ENCODE measurements around the gene ANXA9. TPM values are rescaled to one million over a fixed set of nuclear protein-coding genes. Genes with fewer than 3 reads are reported as not detected.
A peak's percentile ranks its signal among the peaks of the same experiment; 100 is the strongest.

The ANXA9 gene
- total RNA-seq, 1 donor from 2014 or later, result 0.12 TPM

DNA sequence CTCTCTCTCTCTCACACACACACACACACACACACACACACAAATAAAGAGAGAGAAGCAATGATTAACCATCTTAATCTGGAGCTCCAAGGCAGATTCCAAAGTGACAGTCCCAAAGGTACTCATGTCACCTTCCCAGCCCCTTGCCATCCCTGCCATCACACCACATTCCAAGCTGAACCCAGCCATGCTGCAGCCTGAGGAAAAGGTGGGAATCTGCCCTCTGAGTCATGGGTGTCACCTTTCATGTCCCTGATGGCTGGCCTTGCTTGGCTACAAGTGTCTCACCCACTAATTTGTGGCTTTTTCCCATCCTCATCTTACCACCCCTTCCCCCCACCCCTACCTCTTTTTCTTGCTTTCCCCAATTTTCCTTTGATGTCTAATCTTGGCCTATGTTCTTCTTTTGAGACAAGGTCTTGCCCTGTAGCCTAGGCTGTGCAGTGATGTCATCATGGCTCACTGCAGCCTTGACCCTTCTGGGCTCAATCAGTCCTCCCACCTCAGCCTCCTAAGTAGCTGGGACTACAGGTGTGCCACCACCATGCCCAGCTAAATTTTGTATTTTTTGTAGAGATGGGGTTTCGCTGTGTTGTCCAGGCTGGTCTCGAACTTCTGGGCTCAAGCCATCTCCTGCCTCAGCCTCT is 3.2 kb downstream of the ANXA9 start:
- Mint-ChIP-seq H3K27me3 (no peaks in the 10 kb centered on the region), H3K36me3 (ENCODE audit: low read depth) (no peaks in the 10 kb centered on the region), H3K4me3 (no peak overlapping the region), H3K9me3 (no peaks in the 10 kb centered on the region), H3K4me1 (peaks cover 3% of the 10 kb centered on the region), H3K27ac (no peak overlapping the region)
- intact Hi-C loops (cut with micrococcal nuclease), result no loop called here
- no peak for DNase-seq

DNA sequence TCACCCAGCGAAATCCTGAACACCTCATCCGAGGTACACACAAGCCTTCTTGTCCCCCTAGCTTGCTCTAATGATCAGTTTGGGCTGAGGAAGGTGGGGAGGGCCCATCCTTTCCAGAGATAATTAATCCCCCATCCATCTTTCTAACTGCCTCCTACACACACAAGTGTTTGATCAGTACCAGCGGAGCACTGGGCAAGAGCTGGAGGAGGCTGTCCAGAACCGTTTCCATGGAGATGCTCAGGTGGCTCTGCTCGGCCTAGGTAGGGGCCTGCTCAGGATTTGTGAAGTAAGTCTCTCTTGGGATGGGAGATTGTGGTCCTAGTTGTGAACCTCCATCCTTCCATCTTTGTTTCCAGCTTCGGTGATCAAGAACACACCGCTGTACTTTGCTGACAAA is 5.8 kb downstream of the ANXA9 start:
- H3K4me3 Mint-ChIP-seq, result no peak overlapping the region
- H3K36me3 Mint-ChIP-seq (ENCODE audit: low read depth), result no peaks in the 10 kb centered on the region
- intact Hi-C loops (cut with micrococcal nuclease), result no loop called here
- H3K4me1 Mint-ChIP-seq, result peaks cover 3% of the 10 kb centered on the region
- DNase-seq, result no peak
- H3K27ac Mint-ChIP-seq, result no peak overlapping the region
- H3K27me3 Mint-ChIP-seq, result no peaks in the 10 kb centered on the region
- H3K9me3 Mint-ChIP-seq, result no peaks in the 10 kb centered on the region

- no peak for DNase-seq
- peaks cover 6% of the 10 kb centered on the region for H3K4me1 Mint-ChIP-seq
- H3K9me3 Mint-ChIP-seq, result no peaks in the 10 kb centered on the region
- peaks cover 6% of the 10 kb centered on the region for H3K36me3 Mint-ChIP-seq (ENCODE audit: low read depth)
- H3K27me3 Mint-ChIP-seq, result no peaks in the 10 kb centered on the region
- H3K27ac Mint-ChIP-seq, result no peak overlapping the region
- intact Hi-C loops (cut with micrococcal nuclease), result no loop called here
- H3K4me3 Mint-ChIP-seq, result no peak overlapping the region
Observed at GRCh38 chr1:150992626-150993025, 10.5 kb downstream of the ANXA9 start.

DNA sequence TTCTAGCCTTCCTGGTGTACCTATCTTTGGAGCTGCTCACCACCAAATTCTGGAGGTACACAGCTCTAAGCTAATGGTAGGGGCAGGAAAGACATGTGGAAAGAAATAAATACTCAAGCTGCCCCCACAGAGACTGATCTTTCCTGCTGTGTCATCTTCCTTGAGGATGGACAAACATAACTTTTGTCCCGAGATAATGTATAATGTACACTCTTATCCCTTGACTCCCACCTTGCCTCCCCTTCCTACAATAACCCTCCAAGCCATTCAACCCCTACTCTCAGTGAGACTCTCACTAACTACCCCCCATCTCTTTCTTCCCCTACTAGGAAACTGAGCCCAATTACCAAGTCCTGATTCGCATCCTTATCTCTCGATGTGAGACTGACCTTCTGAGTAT is 12.2 kb downstream of the ANXA9 start:
- H3K27ac Mint-ChIP-seq, result no peak overlapping the region
- H3K4me3 Mint-ChIP-seq, result no peak overlapping the region
- no peaks in the 10 kb centered on the region for H3K9me3 Mint-ChIP-seq
- peaks cover 13% of the 10 kb centered on the region for H3K36me3 Mint-ChIP-seq (ENCODE audit: low read depth)
- intact Hi-C loops (cut with micrococcal nuclease), result no loop called here
- peaks cover 7% of the 10 kb centered on the region for H3K4me1 Mint-ChIP-seq
- no peaks in the 10 kb centered on the region for H3K27me3 Mint-ChIP-seq
- no peak for DNase-seq

- Mint-ChIP-seq H3K4me3 (no peak overlapping the region), H3K9me3 (no peaks in the 10 kb centered on the region), H3K27ac (no peak overlapping the region), H3K27me3 (no peaks in the 10 kb centered on the region), H3K4me1 (peaks cover 8% of the 10 kb centered on the region), H3K36me3 (ENCODE audit: low read depth) (peaks cover 16% of the 10 kb centered on the region)
- DNase-seq, result no peak
- intact Hi-C loops (cut with micrococcal nuclease), result no loop called here
Observed at GRCh38 chr1:150995460-150995859, 13.4 kb downstream of the ANXA9 start.

DNA sequence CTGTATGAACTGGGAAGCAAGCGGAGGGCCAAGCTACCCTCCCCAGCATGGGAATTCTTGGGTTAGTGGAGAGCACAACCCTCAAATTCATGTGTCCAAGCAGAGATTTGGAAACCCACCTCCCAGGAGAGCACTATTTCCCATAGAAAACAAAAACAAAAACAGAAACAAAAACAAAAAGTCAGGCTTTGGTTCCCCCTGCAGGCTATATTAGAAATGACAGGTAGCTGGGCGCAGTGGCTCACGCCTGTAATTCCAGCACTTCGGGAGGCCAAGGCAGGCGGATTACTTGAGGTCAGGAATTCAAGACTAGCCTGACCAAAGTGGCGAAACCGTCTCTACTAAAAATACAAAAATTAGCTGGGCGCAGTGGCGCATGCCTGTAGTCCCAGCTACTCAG is 13.8 kb downstream of the ANXA9 start:
- DNase-seq, result peak; percentile 84
- H3K27ac Mint-ChIP-seq, result no peak overlapping the region
- H3K9me3 Mint-ChIP-seq, result no peaks in the 10 kb centered on the region
- peaks cover 19% of the 10 kb centered on the region for H3K36me3 Mint-ChIP-seq (ENCODE audit: low read depth)
- peaks cover 12% of the 10 kb centered on the region for H3K4me1 Mint-ChIP-seq
- H3K4me3 Mint-ChIP-seq, result no peak overlapping the region
- no peaks in the 10 kb centered on the region for H3K27me3 Mint-ChIP-seq
- intact Hi-C loops (cut with micrococcal nuclease), result no loop called here

DNA sequence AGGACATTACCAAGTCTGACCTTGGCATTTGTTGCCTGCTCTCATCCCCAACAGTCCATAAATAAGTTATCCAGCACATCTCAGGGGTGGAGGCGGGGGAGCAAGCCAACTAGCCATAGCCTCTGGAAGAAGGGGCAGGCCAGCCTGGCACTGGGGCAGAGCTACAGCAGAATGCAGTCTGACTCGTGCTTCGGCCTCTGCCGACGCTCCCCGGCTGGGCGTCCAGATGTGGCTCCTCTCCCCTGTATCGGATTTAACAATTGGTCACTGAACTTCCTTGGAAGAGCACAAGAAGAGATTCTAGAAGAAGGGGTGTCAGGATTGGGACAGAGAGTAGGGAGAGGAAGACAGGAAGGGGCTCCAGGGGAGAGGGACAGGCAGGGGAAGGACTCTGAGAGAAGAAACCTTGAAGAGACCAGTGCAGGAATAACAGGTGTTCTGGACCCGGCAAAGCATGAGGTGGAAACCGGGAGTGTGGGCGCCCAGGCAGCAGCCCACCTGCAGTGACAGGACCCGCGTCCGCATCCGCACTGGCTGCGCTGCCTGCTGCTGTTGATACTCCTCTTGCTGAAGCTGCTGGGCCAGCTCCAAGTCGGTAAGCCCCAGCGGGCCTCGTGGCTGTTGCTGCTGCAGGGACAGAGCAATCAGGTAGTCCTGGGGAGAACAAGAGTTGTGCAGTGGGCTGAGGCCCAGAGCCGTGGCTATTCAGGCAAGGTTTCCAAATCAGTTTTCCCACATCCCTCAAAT is 15.2 kb downstream of the ANXA9 start:
- Mint-ChIP-seq H3K27me3 (no peaks in the 10 kb centered on the region), H3K27ac (no peak overlapping the region), H3K4me3 (no peak overlapping the region), H3K9me3 (no peaks in the 10 kb centered on the region), H3K4me1 (peaks cover 21% of the 10 kb centered on the region), H3K36me3 (ENCODE audit: low read depth) (peaks cover 29% of the 10 kb centered on the region)
- intact Hi-C loops (cut with micrococcal nuclease), result no loop called here
- no peak for DNase-seq

- DNase-seq, result no peak
- intact Hi-C loops (cut with micrococcal nuclease), result no loop called here
- H3K27ac Mint-ChIP-seq, result no peak overlapping the region
Observed at GRCh38 chr1:150997949-150998348, 15.9 kb downstream of the ANXA9 start.

DNA sequence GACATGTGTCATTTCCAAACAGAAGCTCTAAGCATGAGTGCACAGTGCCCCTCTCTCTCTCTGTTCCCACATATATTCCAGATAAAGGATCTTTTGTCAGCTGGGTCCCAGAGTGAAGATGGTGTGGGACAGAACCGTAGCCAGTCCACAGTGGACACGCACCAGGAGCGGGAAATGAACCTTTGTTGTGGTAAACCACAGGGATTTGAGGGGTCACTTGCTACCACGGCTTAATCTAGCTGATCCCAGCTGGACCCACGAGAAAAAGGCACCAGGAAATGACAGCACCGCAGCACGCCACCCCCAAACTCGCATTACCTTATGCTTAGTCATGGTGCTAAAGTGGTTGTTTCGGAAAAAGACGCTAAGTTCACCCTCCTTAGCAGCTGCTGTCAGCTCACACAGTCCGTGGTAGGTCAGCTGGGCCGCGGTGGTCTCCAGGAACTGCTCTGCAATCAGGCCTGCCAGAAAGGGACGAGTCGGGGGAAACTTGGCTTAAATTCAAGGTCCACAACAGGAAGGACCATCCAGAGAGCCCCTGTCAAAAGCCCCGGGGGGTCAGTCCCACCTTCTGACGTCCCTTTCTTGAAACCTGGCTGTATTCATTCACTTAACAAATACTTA is 17.1 kb downstream of the ANXA9 start:
- H3K9me3 Mint-ChIP-seq, result no peaks in the 10 kb centered on the region
- H3K36me3 Mint-ChIP-seq (ENCODE audit: low read depth), result peaks cover 31% of the 10 kb centered on the region
- H3K4me1 Mint-ChIP-seq, result peaks cover 37% of the 10 kb centered on the region
- intact Hi-C loops (cut with micrococcal nuclease), result no loop called here
- DNase-seq, result no peak
- H3K27ac Mint-ChIP-seq, result no peak overlapping the region
- H3K4me3 Mint-ChIP-seq, result no peak overlapping the region
- H3K27me3 Mint-ChIP-seq, result no peaks in the 10 kb centered on the region

More at GRCh38 chr1:150997949-150998348, 15.9 kb downstream of the ANXA9 start:
- H3K4me3 Mint-ChIP-seq, result no peak overlapping the region
- H3K27me3 Mint-ChIP-seq, result no peaks in the 10 kb centered on the region
- no peaks in the 10 kb centered on the region for H3K9me3 Mint-ChIP-seq
- peaks cover 28% of the 10 kb centered on the region for H3K4me1 Mint-ChIP-seq
- H3K36me3 Mint-ChIP-seq (ENCODE audit: low read depth), result peaks cover 31% of the 10 kb centered on the region

GRCh38 chr1:150999926-151000325 is 17.8 kb downstream of the ANXA9 start:
- intact Hi-C loops (cut with micrococcal nuclease), result loop anchor here (10.0 kb wide), 1 partner anchor 515 kb away; the partner anchor contains the start of gene TARS2
- peaks cover 43% of the 10 kb centered on the region for H3K4me1 Mint-ChIP-seq

DNA sequence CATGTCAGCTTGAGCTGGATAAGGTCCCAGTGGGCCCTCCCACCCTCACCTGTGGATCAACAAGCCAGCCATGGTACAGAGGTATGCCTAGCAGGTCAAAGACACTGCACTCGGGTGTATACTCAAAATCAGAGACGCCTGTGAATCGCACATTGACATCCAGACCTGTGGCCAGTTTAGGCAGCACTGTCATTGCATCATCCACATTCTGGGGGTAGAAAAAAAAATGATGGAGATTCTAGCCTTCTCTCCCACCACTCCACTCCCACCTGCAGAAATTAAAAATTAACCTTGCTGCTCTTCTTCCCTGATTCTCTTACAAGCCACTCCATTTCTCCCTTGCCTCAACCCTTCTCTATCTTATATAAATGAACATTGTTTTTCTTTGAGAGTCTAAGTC is 18.3 kb downstream of the ANXA9 start:
- Mint-ChIP-seq H3K27me3 (no peaks in the 10 kb centered on the region), H3K36me3 (ENCODE audit: low read depth) (peaks cover 31% of the 10 kb centered on the region), H3K27ac (no peak overlapping the region), H3K4me3 (no peak overlapping the region), H3K4me1 (peaks cover 44% of the 10 kb centered on the region), H3K9me3 (no peaks in the 10 kb centered on the region)
- intact Hi-C loops (cut with micrococcal nuclease), result loop anchor here (10.0 kb wide), 1 partner anchor 516 kb away; the partner anchor contains the start of gene TARS2
- DNase-seq, result no peak

More at GRCh38 chr1:150999926-151000325, 17.8 kb downstream of the ANXA9 start:
- Mint-ChIP-seq H3K27ac (no peak overlapping the region), H3K27me3 (no peaks in the 10 kb centered on the region), H3K4me3 (no peak overlapping the region), H3K36me3 (ENCODE audit: low read depth) (peaks cover 31% of the 10 kb centered on the region), H3K9me3 (no peaks in the 10 kb centered on the region)
- no peak for DNase-seq

GRCh38 chr1:151001602-151002001 is 19.5 kb downstream of the ANXA9 start:
- Mint-ChIP-seq H3K4me1 (peaks cover 51% of the 10 kb centered on the region), H3K27me3 (no peaks in the 10 kb centered on the region), H3K36me3 (ENCODE audit: low read depth) (peaks cover 31% of the 10 kb centered on the region), H3K27ac (peak overlapping the region; percentile 7), H3K4me3 (no peak overlapping the region), H3K9me3 (no peaks in the 10 kb centered on the region)
- DNase-seq, result no peak
- intact Hi-C loops (cut with micrococcal nuclease), result loop anchor here (10.0 kb wide), 1 partner anchor 517 kb away; the partner anchor contains the start of gene TARS2

GRCh38 chr1:151002051-151002450 is 20.0 kb downstream of the ANXA9 start:
- no peaks in the 10 kb centered on the region for H3K27me3 Mint-ChIP-seq
- intact Hi-C loops (cut with micrococcal nuclease), result loop anchor here (10.0 kb wide), 1 partner anchor 517 kb away; the partner anchor contains the start of gene TARS2
- no peak overlapping the region for H3K27ac Mint-ChIP-seq
- H3K4me1 Mint-ChIP-seq, result peaks cover 55% of the 10 kb centered on the region
- H3K9me3 Mint-ChIP-seq, result no peaks in the 10 kb centered on the region
- no peak overlapping the region for H3K4me3 Mint-ChIP-seq
- no peak for DNase-seq
- peaks cover 27% of the 10 kb centered on the region for H3K36me3 Mint-ChIP-seq (ENCODE audit: low read depth)

GRCh38 chr1:151002611-151003010 is 20.5 kb downstream of the ANXA9 start:
- Mint-ChIP-seq H3K9me3 (no peaks in the 10 kb centered on the region), H3K27me3 (no peaks in the 10 kb centered on the region), H3K36me3 (ENCODE audit: low read depth) (peaks cover 24% of the 10 kb centered on the region), H3K4me1 (peaks cover 61% of the 10 kb centered on the region), H3K4me3 (peak overlapping the region; percentile 71), H3K27ac (peak overlapping the region; percentile 14)
- no peak for DNase-seq
- intact Hi-C loops (cut with micrococcal nuclease), result loop anchor here (10.0 kb wide), 1 partner anchor 518 kb away; the partner anchor contains the start of gene TARS2
